Endothelial cell (in vitro differentiated cells): Measurements from ENCODE around the gene MAGI2. TPM values are rescaled to one million over a fixed set of nuclear protein-coding genes. Genes with fewer than 3 reads are reported as not detected.

Experiments
- DNase-seq: peaks from one replicate; pipeline ENCODE4 v3.0.0; 2021; ENCODE audit warnings: low spot score
- H3K27ac Mint-ChIP-seq: one replicate; pipeline ENCODE4 v1.8.0; 2021; ENCODE audit warnings: mixed read lengths, inconsistent platforms; ENCODE audit not compliant: unreplicated experiment
- H3K27me3 Mint-ChIP-seq: one replicate; pipeline ENCODE4 v1.8.0; 2021; ENCODE audit warnings: mild to moderate bottlenecking, moderate library complexity, mixed read lengths, inconsistent platforms; ENCODE audit not compliant: unreplicated experiment
- H3K36me3 Mint-ChIP-seq: one replicate; pipeline ENCODE4 v1.8.0; 2021; ENCODE audit warnings: mild to moderate bottlenecking, low read depth, mixed read lengths, inconsistent platforms; ENCODE audit not compliant: unreplicated experiment
- H3K4me1 Mint-ChIP-seq: one replicate; pipeline ENCODE4 v1.8.0; 2021; ENCODE audit warnings: mild to moderate bottlenecking, mixed read lengths, inconsistent platforms; ENCODE audit not compliant: unreplicated experiment
- H3K4me3 Mint-ChIP-seq: one replicate; pipeline ENCODE4 v1.8.0; 2021; ENCODE audit warnings: mild to moderate bottlenecking, mixed read lengths, inconsistent platforms; ENCODE audit not compliant: unreplicated experiment
- H3K9me3 Mint-ChIP-seq: one replicate; pipeline ENCODE4 v1.8.0; 2021; ENCODE audit warnings: mixed read lengths, inconsistent platforms; ENCODE audit not compliant: unreplicated experiment
- total RNA-seq: library from RNA; stranded (reverse); fragmentation: NEBNext Ultra II Directional; extraction: Animal tissue kit (Norgen Biotek cat#: 25700); gene quantifications from one replicate; pipeline ENCODE4 v1.2.1, GENCODE V29; 2021; ENCODE audit not compliant: unreplicated experiment
- TF ChIP-seq, protein P1 (sequence below): fragments of 200-600 bp; sonication (generic); IDR thresholded peaks from one replicate; pipeline ENCODE4 v1.5.0; 2021; ENCODE audit warnings: antibody characterized with exemption; ENCODE audit not compliant: unreplicated experiment

MAGI2 gene
- total RNA-seq, 1 donor from 2014 or later, result 6.3 TPM

DNA sequence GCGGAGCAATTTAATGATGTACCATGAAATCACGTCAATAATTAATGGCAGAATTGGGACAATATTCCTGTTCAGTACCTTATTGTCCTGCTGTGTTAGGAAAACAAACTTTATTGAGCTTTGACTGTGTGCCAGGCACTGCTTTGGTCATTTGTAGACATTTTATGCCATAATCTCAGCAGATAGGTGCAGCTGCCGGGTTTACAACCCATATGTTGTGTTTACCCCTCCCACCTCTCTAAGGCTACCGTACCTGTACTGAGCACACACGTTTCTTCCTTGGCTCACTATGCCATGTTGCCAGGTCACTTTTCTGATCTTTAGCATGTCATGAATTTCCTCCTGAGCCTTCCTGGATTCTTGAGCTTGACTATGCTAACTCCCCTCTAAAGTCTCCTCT, 1232.7 kb downstream of the MAGI2 start:
- Mint-ChIP-seq H3K4me1 (no peaks in the 10 kb centered on the region), H3K27ac (no peak overlapping the region), H3K4me3 (no peak overlapping the region), H3K36me3 (no peaks in the 10 kb centered on the region), H3K9me3 (no peaks in the 10 kb centered on the region), H3K27me3 (no peaks in the 10 kb centered on the region)
- no peak for DNase-seq
- TF ChIP-seq, protein P1, sequence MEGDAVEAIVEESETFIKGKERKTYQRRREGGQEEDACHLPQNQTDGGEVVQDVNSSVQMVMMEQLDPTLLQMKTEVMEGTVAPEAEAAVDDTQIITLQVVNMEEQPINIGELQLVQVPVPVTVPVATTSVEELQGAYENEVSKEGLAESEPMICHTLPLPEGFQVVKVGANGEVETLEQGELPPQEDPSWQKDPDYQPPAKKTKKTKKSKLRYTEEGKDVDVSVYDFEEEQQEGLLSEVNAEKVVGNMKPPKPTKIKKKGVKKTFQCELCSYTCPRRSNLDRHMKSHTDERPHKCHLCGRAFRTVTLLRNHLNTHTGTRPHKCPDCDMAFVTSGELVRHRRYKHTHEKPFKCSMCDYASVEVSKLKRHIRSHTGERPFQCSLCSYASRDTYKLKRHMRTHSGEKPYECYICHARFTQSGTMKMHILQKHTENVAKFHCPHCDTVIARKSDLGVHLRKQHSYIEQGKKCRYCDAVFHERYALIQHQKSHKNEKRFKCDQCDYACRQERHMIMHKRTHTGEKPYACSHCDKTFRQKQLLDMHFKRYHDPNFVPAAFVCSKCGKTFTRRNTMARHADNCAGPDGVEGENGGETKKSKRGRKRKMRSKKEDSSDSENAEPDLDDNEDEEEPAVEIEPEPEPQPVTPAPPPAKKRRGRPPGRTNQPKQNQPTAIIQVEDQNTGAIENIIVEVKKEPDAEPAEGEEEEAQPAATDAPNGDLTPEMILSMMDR, result no peak

- Mint-ChIP-seq H3K27ac (no peak overlapping the region), H3K9me3 (no peaks in the 10 kb centered on the region), H3K36me3 (no peaks in the 10 kb centered on the region), H3K4me3 (no peak overlapping the region), H3K27me3 (no peaks in the 10 kb centered on the region), H3K4me1 (no peaks in the 10 kb centered on the region)
- no peak for DNase-seq
- TF ChIP-seq, protein P1, result no peak
Measured at GRCh38 chr7:78218876-78219275, 1234.6 kb downstream of the MAGI2 start.

DNA sequence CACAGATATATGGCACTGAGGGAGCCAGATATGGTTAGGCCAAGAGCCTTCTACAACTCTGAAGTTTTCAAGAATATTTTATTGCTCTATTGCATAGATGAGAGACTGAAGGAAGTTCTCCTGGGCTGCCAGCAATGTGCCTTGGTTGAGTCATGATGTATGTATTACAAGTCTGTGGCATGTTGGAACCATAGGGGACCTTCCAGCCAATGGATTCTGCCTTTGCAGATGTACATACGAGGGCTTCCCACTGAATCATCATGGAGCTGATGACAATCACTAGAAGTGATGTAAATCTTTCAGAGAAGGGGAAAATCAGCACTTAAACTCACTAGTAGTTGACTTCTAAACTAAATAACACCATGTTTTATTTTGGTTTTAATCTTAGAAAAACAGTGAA, 1235.4 kb downstream of the MAGI2 start:
- TF ChIP-seq, protein P1, result no peak
- no peak overlapping the region for H3K27ac Mint-ChIP-seq
- H3K4me3 Mint-ChIP-seq, result no peak overlapping the region
- H3K27me3 Mint-ChIP-seq, result no peaks in the 10 kb centered on the region
- H3K4me1 Mint-ChIP-seq, result no peaks in the 10 kb centered on the region
- no peak for DNase-seq
- no peaks in the 10 kb centered on the region for H3K36me3 Mint-ChIP-seq
- no peaks in the 10 kb centered on the region for H3K9me3 Mint-ChIP-seq

- no peaks in the 10 kb centered on the region for H3K4me1 Mint-ChIP-seq
- H3K4me3 Mint-ChIP-seq, result no peak overlapping the region
- no peak overlapping the region for H3K27ac Mint-ChIP-seq
Measured at GRCh38 chr7:78215199-78215598, 1238.3 kb downstream of the MAGI2 start.

DNA sequence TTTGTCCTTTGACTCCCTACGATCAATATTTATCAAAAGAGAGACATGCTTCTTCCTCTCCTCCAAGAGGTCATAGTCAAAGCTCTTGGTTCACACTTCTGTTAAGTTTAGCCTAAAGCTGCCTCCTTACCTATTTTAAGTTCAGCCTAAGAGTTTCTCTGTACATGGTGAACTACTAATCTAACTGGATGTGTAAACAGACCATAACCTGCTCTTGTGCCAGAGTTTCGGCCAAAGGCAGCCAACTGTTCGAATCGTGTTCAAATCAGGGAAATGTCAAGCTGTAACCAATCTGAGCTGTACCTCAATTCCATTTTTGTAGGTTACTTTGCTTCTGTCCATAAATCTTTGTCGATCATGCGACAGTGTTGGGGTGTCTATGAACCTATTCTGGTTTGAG, 1240.1 kb downstream of the MAGI2 start:
- DNase-seq, result no peak
- Mint-ChIP-seq H3K9me3 (no peaks in the 10 kb centered on the region), H3K27ac (no peak overlapping the region), H3K4me1 (no peaks in the 10 kb centered on the region), H3K4me3 (no peak overlapping the region), H3K36me3 (no peaks in the 10 kb centered on the region), H3K27me3 (peaks cover 2% of the 10 kb centered on the region)
- TF ChIP-seq, protein P1, result no peak

More at GRCh38 chr7:78215199-78215598, 1238.3 kb downstream of the MAGI2 start:
- DNase-seq, result no peak
- H3K27me3 Mint-ChIP-seq, result peaks cover 2% of the 10 kb centered on the region
- TF ChIP-seq, protein P1, result no peak
- no peaks in the 10 kb centered on the region for H3K9me3 Mint-ChIP-seq
- H3K36me3 Mint-ChIP-seq, result no peaks in the 10 kb centered on the region
